CD4-positive, CD25-positive, alpha-beta regulatory T cell (primary cell): ENCODE data around the gene HAUS3. TPM values are rescaled to one million over a fixed set of nuclear protein-coding genes. Genes with fewer than 3 reads are reported as not detected.

Experiments used
- ATAC-seq, 2 donors: fragments of 150-1000 bp; cut with Tn5 transposase; one replicate each; pipeline ENCODE4 v1.10.0; 2021; ENCODE audit warnings: low read depth in 2 of 2, moderate number of reproducible peaks in 2 of 2, moderate library complexity in 1 of 2
- DNase-seq, 3 donors: peaks; one replicate each; pipeline versions ENCODE4 v3.0.0 to v3.0.0-alpha.2; 2012 to 2022; ENCODE audit warnings: mixed read lengths in 1 of 3
- H3K27ac ChIP-seq: one replicate; pipeline ENCODE4 v1.7.0; 2013; ENCODE audit warnings: mild to moderate bottlenecking, low read length; ENCODE audit not compliant: insufficient read depth, poor library complexity, severe bottlenecking
- H3K27me3 ChIP-seq: one replicate; pipeline ENCODE4 v1.7.0; 2013; ENCODE audit warnings: low read length; ENCODE audit not compliant: control insufficient read depth, insufficient read depth
- H3K36me3 ChIP-seq: one replicate; pipeline ENCODE4 v1.7.0; 2013; ENCODE audit warnings: mild to moderate bottlenecking, low read length, moderate library complexity; ENCODE audit not compliant: control insufficient read depth, insufficient read depth
- H3K4me1 ChIP-seq: 2 replicates; pipeline ENCODE4 v1.7.0; 2013; ENCODE audit warnings: mild to moderate bottlenecking, low read length; ENCODE audit not compliant: insufficient read depth, control insufficient read depth, poor library complexity, severe bottlenecking
- H3K4me3 ChIP-seq: one replicate; pipeline ENCODE4 v1.7.0; 2013; ENCODE audit warnings: low read depth, mild to moderate bottlenecking, low read length, moderate library complexity
- H3K9me3 ChIP-seq, 2 experiments: 1 replicate in 1 of 2; 2 replicates in 1 of 2; pipeline ENCODE4 v1.7.0; 2013; ENCODE audit warnings: low read length in 2 of 2, mild to moderate bottlenecking in 1 of 2, moderate library complexity in 1 of 2; ENCODE audit not compliant: control insufficient read depth in 2 of 2
- H3K27ac Mint-ChIP-seq, 3 donors: one replicate each; pipeline ENCODE4 v1.8.0; 2020 to 2022; ENCODE audit warnings: mild to moderate bottlenecking in 3 of 3, mixed read lengths in 3 of 3, moderate library complexity in 2 of 3
- H3K27me3 Mint-ChIP-seq: one replicate; pipeline ENCODE4 v1.8.0; 2022; ENCODE audit warnings: mild to moderate bottlenecking, mixed read lengths
- H3K36me3 Mint-ChIP-seq: one replicate; pipeline ENCODE4 v1.8.0; 2020; ENCODE audit warnings: mixed read lengths
- H3K4me1 Mint-ChIP-seq, 4 donors: one replicate each; pipeline ENCODE4 v1.8.0; 2020 to 2022; ENCODE audit warnings: mixed read lengths in 4 of 4, mild to moderate bottlenecking in 1 of 4
- H3K4me3 Mint-ChIP-seq, 4 donors: one replicate each; pipeline ENCODE4 v1.8.0; 2020 to 2022; ENCODE audit warnings: mild to moderate bottlenecking in 4 of 4, mixed read lengths in 4 of 4, moderate library complexity in 3 of 4
- H3K9me3 Mint-ChIP-seq, 7 donors: one replicate each; pipeline ENCODE4 v1.8.0; 2020 to 2022; ENCODE audit warnings: mixed read lengths in 7 of 7, mild to moderate bottlenecking in 3 of 7, moderate library complexity in 2 of 7
- polyA plus RNA-seq, 4 donors: library from polyadenylated mRNA; unstranded; fragments of 300-500 nt; fragmentation: Illumina TruSeq; gene quantifications; one replicate each; pipeline ENCODE4 v1.2.3, GENCODE V29; 2021
- total RNA-seq: library from RNA; stranded (reverse); gene quantifications from one replicate; pipeline ENCODE4 v1.2.3, GENCODE V29; 2022

Gene HAUS3
- total and polyA plus RNA-seq, 5 donors from 2014 or later, result 27.5 to 140 (median 28.8) TPM

DNA sequence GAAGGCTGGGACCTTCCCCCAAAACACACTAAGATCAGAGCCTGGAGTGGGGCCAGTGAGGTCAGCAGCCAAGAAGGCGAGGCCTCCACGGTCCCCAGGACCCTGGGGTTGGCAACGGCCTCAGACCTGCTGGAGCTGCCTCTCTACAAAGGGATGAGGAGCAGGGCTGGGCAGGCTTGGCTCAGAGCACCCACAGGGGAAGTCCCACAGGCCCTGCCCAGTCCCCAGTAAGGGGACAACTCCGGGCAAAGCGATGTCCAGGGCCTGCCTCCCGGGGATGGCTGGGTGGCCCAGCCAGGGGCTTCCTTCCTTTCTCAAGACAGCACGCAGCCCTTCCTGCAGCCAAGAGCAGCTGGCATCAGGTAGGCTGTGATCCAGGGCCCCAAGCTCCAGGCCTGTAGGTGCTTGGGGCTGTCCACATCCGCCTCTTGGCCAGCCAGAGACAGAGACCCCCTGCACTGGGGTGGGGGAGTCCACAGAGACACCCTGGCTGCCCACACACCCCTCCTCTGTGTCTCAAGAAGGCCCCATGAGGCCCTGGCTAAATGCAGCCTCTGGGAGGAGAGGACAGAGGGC lies 14.3 kb upstream of the HAUS3 start:
- peaks cover 24% of the 10 kb centered on the region for H3K4me1 ChIP-seq
- Mint-ChIP-seq H3K4me3 (no peak overlapping the region), H3K36me3 (peaks cover 10% of the 10 kb centered on the region), H3K27ac (no peak overlapping the region), H3K9me3 (no peaks in the 10 kb centered on the region), H3K4me1 (peaks cover 0 to 29% (median 4%) of the 10 kb centered on the region in 4 donors), H3K27me3 (no peaks in the 10 kb centered on the region)
- H3K27me3 ChIP-seq, result no peaks in the 10 kb centered on the region
- H3K9me3 ChIP-seq, result no peaks in the 10 kb centered on the region
- no peak overlapping the region for H3K27ac ChIP-seq
- H3K4me3 ChIP-seq, result no peak overlapping the region
- DNase-seq (no peak), ATAC-seq (no peak)
- peaks cover 54% of the 10 kb centered on the region for H3K36me3 ChIP-seq

DNA sequence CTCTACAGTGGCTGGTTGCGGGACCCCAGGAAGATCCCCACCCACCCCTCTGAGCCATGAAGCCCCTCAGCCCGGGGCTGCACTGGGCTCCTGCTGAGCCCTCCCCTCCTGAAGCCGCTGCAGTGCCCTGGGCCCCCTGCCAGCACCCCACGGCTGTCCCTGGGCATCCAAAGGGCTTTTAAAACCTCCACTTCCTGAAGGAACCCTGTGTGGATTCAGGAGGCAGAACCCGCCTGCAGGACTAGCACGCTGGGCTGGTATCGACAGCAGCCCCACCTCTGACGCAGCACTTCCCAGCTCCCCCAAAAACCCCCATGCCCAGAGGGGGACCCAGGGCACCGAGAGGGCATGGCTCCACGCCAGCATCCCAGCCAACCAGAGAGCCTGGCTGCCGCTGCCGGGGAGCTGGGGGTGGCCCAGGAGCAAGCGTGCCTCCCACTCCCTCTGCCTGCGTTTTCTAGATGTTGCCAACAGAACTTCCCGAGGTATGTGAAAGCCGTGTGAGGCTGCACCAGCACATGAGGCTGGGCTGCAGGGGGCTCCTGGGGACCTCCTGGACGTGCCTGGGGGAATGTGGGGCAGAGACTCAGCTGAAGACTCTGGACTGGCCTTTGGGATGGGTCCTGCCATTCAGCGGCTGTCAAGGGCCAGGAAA lies 13.7 kb upstream of the HAUS3 start:
- no peaks in the 10 kb centered on the region for H3K9me3 ChIP-seq
- Mint-ChIP-seq H3K27me3 (no peaks in the 10 kb centered on the region), H3K27ac (no peak overlapping the region), H3K4me3 (no peak overlapping the region), H3K36me3 (peaks cover 10% of the 10 kb centered on the region), H3K9me3 (no peaks in the 10 kb centered on the region), H3K4me1 (peaks cover 0 to 29% (median 4%) of the 10 kb centered on the region in 4 donors)
- DNase-seq, result peak in 1 of 3 donors; percentile 0
- ATAC-seq, result no peak
- H3K36me3 ChIP-seq, result peaks cover 59% of the 10 kb centered on the region
- no peak overlapping the region for H3K4me3 ChIP-seq
- H3K27ac ChIP-seq, result no peak overlapping the region
- H3K4me1 ChIP-seq, result peaks cover 19% of the 10 kb centered on the region
- H3K27me3 ChIP-seq, result no peaks in the 10 kb centered on the region

DNA sequence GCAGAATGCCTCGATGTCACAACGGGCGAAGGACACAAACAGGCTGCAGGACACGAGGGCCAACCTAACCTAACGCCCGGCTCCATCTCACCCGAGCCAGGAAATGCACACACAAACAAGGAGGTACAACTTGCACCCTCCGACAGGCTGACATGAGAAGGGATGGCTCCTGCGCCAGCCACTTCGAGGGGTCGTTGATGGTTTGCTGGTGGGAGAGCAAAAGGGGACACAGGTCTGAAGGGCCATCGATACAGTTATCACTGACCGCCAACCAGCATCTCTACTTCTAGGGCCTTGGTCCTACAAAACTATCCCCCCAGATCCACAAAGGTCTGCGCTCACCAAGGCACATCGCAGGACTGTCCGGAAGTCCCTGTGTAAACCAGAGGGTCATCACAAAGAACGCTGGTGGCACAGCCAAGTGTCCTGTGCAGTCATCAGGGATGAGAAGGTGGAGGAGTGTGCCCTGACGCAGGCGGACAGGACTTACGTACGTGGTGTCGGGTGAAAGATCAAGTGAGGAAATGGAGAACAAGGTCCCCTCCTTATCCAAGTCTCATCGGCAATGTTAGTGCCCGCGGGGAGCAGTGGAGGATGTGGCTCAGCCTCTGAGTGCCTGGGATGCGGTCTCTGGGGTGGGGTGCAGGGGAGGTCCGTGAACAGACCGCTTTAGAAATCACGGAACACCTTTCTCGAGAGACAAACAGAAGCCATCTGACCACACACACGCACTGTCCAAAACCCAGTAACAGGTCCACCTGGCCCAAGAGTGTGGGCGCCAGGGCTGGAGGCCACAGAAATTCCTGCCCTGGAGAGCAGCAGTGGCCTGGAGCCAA lies 13.0 kb upstream of the HAUS3 start:
- Histone ChIP-seq H3K4me1 (peaks cover 12% of the 10 kb centered on the region), H3K9me3 (no peaks in the 10 kb centered on the region), H3K36me3 (peaks cover 66% of the 10 kb centered on the region), H3K27me3 (no peaks in the 10 kb centered on the region), H3K4me3 (no peak overlapping the region), H3K27ac (no peak overlapping the region)
- H3K4me3 Mint-ChIP-seq, result peak overlapping the region in 2 of 4 donors; percentile 22 to 31
- H3K27me3 Mint-ChIP-seq, result no peaks in the 10 kb centered on the region
- H3K36me3 Mint-ChIP-seq, result peaks cover 10% of the 10 kb centered on the region
- ATAC-seq (no peak), DNase-seq (peak in 1 of 3 donors; percentile 0)
- H3K27ac Mint-ChIP-seq, result no peak overlapping the region
- no peaks in the 10 kb centered on the region for H3K9me3 Mint-ChIP-seq
- H3K4me1 Mint-ChIP-seq, result peaks cover 0 to 24% (median 4%) of the 10 kb centered on the region in 4 donors

DNA sequence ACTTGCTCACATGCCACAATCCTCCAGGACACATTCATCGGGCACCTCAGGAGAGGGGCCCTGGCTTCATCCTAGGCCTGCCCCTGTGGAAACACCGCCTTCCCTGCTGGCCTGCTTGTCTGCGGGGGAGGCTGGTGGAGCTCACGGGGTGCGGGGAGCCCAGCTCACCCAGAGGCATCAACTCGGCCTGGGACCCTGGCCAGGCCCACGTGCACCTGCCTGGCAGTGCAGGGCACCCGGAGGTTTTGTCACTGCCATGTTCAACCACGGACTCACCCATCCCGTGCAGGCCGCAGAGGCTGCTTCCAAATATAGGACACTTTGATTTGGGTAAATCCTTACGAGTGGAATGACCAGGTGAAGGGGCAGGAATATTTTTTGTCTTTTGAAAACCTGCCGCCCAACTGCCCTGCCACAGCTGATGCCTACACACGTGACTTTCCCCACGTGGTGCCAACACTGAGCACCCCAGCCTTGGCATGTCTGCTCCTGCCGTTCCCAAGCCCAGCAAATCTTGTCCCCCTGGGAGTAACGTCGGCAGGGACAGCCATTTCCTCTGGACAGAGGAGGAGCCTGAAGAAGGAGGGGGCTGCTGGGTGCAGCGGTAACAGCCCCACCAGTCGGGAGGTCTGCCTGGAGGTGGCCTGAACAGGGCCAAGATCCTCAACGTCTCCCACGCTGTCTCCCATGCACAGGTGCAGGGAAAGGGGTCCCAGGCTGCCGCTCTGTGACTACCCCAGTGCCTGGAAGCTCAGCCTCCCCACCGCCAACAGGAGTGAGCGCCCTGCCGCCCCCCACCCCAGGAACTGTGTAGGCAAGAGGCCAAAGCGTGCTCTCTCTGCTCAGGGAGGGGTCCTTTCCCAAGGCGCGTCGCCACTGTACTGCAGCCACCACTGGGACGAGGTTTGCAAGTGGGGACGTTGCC lies 11.5 kb upstream of the HAUS3 start:
- H3K27me3 ChIP-seq, result no peaks in the 10 kb centered on the region
- Mint-ChIP-seq H3K4me1 (peaks cover 0 to 24% (median 4%) of the 10 kb centered on the region in 4 donors), H3K4me3 (peak overlapping the region in 1 of 4 donors; percentile 10), H3K27ac (no peak overlapping the region), H3K27me3 (no peaks in the 10 kb centered on the region), H3K36me3 (peaks cover 10% of the 10 kb centered on the region), H3K9me3 (no peaks in the 10 kb centered on the region)
- no peak for DNase-seq
- H3K4me3 ChIP-seq, result no peak overlapping the region
- H3K27ac ChIP-seq, result no peak overlapping the region
- peaks cover 69% of the 10 kb centered on the region for H3K36me3 ChIP-seq
- ATAC-seq, result no peak
- H3K9me3 ChIP-seq, result no peaks in the 10 kb centered on the region
- no peaks in the 10 kb centered on the region for H3K4me1 ChIP-seq

DNA sequence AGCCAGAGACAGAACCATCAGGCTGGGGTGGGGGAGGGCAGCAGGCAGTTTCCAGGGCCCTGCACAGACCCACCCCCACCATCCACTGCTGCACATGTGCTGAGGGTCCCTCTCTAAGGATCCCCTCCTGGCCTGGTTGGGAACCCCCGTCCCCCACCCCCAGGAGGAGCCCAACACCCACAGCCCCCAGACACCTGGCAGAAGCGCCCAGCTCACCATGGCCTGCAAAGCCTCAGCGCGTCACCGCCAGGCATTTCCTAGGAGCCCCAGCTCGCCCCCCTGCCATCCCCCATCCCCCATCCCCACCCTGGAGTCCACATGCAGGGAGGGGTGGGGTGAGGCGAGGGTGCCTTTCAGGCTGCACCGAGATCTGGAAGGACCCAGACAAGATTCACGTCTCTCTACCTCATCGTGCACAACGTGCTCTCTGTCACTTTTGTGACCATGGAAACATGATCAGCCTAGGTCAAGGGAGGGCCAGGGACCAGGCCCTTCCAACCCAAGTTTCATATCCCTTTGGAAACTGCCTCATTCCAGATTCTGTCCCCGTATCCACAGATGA lies 10.7 kb upstream of the HAUS3 start:
- H3K4me1 ChIP-seq, result no peaks in the 10 kb centered on the region
- H3K27me3 Mint-ChIP-seq, result no peaks in the 10 kb centered on the region
- DNase-seq (no peak), ATAC-seq (no peak)
- no peak overlapping the region for H3K27ac Mint-ChIP-seq
- H3K36me3 ChIP-seq, result peaks cover 63% of the 10 kb centered on the region
- H3K4me1 Mint-ChIP-seq, result peaks cover 0 to 19% (median 4%) of the 10 kb centered on the region in 4 donors
- H3K4me3 Mint-ChIP-seq, result no peak overlapping the region
- H3K9me3 Mint-ChIP-seq, result no peaks in the 10 kb centered on the region
- peaks cover 10% of the 10 kb centered on the region for H3K36me3 Mint-ChIP-seq
- H3K9me3 ChIP-seq, result no peaks in the 10 kb centered on the region
- H3K27me3 ChIP-seq, result no peaks in the 10 kb centered on the region
- H3K4me3 ChIP-seq, result no peak overlapping the region
- no peak overlapping the region for H3K27ac ChIP-seq

DNA sequence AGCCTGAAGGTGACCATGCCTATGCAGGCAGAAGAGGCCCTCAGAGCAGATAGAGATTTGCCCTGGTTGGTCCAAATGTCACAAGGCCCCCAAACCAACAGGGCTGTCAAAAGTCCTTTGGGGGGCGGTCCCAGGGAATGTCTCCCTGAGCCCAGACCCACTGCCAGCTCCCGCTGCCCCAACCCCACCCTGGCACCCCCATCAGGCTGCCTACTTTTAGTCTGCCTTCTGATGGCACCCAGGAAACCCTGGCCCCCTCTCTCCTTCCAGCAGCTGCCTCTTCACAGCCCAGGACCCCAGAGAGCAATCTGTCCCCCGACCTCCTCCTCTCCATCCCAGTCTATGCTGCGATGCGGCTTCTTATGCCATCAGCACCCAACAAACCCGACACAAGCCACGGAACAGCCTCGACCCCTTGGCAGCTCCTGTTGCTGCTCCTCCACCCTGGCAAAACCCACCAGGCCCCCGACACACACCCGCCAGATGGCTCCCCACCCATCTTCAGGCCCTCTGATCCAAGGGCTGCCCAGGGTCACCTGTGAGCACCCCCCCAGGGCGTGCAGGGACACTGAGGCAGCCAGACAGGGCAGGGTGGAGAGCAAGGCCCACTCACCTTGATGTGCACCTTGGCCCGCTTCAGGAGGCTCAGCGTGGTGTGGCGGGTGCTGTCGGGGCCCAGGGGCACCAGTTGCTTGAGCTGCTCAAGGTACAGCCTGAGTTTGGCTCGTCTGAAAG lies 10.0 kb upstream of the HAUS3 start:
- Histone ChIP-seq H3K4me3 (no peak overlapping the region), H3K27ac (no peak overlapping the region), H3K27me3 (no peaks in the 10 kb centered on the region), H3K9me3 (no peaks in the 10 kb centered on the region), H3K36me3 (peaks cover 58% of the 10 kb centered on the region), H3K4me1 (no peaks in the 10 kb centered on the region)
- Mint-ChIP-seq H3K4me3 (no peak overlapping the region), H3K9me3 (no peaks in the 10 kb centered on the region), H3K27me3 (no peaks in the 10 kb centered on the region), H3K27ac (peak overlapping the region in 1 of 3 donors; percentile 46), H3K36me3 (peaks cover 10% of the 10 kb centered on the region), H3K4me1 (peaks cover 0 to 12% (median 3%) of the 10 kb centered on the region in 4 donors)
- ATAC-seq (no peak), DNase-seq (peak in 1 of 3 donors; percentile 1)
